Right renal cortex interstitium (tissue), 3 donors: ENCODE results near the gene CTBP1. TPM values are rescaled to one million over a fixed set of nuclear protein-coding genes. Genes with fewer than 3 reads are reported as not detected.
"Not testable (repeated sequence)": the region's sequence is repeated elsewhere in the genome, so short reads cannot be mapped to it uniquely, and the experiment has no call there.

Source experiments
- DNase-seq, 3 donors: peaks; one replicate each; pipeline ENCODE4 v3.0.0-alpha.2; 2013; ENCODE audit warnings: low read depth in 3 of 3, low spot score in 2 of 3
- polyA plus RNA-seq, 3 donors: library from polyadenylated mRNA; unstranded; fragments of 120-200 nt; gene quantifications; one replicate each; pipeline ENCODE4 v1.2.1, GENCODE V29; 2013; ENCODE audit not compliant: insufficient read length in 3 of 3

The CTBP1 gene
- polyA plus RNA-seq, 3 donors, result 98.0 to 118 (median 107) TPM

DNA sequence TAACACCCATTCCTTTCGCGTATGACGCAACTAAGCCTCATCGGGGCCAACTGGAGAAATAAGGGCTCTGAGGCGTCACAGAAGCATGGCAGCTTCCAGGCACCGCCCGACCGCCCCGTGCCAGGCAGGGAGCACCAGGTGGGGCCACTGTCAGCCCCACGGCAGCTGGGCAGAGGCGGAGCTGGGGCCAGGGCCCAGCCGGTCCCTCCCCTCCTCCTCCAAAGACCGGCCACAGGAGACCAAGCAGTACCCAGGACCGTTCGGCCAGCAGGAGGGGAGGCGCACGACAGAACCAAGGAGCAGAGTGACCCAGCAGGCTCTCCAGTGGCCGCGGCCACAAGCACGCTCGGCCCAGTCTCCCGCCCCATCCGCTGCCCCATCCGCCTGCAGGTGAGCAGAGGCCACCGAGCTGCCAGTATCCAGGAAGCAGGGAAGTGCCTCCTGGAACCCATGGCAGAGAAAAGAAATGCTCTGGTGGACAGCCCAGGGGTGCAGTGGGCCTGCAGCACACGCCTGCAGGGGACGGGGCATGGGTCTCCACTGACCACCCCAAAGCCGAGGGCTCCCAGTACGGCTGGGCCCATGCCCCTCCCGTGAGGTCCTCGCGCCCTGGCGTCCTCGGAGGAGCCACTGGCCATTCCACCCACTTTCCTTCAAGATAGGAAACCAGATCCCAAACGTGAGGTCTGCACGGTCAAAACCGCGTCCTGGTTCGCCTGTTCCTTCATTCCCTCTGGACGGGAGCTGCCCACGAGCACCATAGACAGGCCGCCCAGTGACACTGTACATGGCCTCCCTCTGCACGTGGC lies 9.6 kb downstream of the CTBP1 start:
- no peak for DNase-seq

DNA sequence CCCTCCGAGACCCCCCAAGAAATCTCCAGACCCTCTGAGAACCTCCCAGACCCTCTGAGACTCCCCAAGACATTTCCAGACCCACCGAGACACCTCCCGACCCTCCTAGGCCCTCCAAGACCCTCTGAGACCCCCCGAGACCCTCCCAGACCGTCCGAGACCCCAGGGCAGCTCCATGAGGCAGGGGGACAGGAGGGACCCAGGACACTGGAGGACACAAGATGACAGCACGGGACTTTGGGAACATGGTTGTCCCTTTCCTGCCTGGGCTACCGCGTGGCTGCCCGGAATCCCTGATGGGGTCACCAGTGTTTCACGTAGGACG lies 10.3 kb downstream of the CTBP1 start:
- no peak for DNase-seq

DNA sequence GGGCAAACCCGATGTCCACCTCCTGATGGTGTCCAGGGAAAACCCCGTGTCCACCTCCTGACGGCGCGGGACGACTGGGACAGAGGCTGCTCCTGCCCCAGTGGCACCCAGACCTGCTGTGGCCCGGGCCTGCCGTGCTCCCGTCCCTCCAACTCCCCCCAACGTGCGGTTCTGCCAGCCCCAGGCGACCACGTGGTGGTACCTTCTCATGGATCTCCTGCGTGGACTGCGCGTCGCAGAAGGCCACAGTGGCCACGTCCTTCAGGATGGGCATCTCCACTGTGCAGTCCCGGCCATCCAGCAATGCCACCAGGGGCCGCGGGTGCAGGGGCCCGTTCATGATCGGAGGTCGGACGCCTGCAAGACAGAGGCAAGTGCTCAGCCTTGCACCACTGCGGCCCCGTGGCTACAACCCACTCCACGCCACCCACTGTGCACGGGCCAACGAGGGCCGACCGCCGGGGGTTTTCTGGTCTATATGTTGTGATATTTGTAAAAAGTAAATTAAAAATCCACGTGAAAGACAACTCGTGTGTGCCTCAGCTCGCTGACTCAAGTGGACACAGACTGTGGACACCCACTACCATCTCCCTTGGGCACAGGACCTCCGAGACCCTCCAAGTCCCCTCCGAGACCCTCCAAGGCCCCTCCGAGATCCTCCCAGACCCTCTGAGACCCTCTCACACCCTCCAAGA lies 10.8 kb downstream of the CTBP1 start:
- no peak for DNase-seq

DNA sequence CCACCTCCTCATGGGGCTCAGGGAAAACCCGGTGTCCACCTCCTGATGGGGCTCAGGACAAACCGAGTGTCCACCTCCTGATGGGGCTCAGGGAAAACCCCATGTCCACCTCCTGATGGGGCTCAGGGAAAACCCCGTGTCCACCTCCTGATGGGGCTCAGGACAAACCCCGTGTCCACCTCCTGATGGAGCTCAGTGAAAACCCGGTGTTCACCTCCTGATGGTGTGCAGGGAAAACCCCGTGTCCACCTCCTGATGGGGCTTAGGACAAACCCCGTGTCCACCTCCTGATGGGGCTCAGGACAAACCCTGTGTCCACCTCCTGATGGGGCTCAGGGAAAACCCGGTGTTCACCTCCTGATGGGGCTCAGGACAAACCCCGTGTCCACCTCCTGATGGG lies 11.7 kb downstream of the CTBP1 start:
- not testable (repeated sequence) for DNase-seq

DNA sequence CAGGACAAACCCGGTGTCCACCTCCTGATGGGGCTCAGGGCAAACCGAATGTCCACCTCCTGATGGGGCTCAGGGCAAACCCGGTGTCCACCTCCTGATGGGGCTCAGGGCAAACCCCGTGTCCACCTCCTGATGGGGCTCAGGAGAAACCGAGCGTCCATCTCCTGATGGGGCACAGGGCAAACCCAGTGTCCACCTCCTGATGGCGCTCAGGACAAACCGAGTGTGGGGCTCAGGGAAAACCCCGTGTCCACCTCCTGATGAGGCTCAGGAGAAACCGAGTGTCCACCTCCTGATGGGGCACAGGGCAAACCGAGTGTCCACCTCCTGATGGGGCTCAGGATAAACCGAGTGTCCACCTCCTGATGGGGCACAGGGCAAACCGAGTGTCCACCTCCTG lies 12.1 kb downstream of the CTBP1 start:
- not testable (repeated sequence) for DNase-seq

DNA sequence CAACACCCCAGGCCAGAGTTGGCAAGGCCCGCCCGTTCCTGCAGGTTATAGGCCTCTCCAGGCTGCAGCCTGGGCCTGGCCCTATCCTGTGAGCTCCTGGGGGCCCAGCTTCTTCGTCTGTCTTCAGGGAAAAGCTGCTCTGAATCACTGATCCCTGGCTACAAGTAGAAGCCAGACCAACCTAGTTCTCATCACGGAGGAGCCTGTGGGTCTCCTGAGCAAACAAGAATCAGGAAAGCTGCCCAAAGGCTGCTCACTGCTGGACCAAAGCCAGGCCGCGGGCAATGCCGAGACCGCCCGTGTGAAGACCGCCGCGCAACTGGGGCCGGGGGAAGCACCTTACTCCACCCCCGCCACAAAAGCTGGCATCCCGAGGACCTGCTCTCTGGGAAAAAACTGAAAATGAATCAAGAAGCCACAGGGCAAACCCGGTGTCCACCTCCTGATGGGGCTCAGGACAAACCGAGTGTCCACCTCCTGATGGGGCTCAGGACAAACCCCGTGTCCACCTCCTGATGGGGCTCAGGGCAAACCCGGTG lies 12.8 kb downstream of the CTBP1 start:
- no peak for DNase-seq

DNA sequence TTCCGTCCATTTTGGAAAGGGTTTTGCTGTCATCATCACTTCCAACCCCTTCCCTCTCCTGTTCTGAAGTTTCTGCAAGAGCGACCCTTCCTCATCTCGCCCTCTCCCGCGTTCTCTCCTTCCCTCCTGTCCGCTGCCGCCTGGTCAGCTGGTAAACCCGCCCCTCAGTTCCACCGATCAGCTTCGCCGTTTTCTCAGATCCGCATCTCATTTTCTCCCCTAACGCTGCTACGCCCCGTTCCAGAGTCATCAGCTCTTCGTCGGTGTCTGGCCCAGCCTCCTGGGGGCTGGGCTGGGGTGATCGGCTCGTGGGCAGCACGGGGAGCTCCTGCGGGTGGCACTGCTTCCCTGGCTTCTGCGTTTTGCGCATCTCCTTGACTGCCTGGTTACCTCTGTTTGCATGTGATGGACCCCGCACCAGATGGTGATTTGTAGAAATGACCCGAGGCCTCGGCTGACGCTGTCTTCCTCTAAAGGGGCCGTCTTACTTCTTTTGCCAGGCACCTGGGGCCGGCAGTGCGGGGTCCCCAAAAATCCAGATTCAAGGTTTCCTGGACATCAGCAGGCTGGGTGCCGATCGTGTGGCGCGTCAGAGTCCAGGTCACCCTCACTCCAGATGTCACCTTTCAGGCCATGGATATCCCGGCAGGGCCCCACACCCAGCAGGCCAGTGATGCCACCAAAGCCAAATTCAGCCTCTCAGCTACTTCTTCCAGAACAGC lies 13.4 kb downstream of the CTBP1 start:
- no peak for DNase-seq

DNA sequence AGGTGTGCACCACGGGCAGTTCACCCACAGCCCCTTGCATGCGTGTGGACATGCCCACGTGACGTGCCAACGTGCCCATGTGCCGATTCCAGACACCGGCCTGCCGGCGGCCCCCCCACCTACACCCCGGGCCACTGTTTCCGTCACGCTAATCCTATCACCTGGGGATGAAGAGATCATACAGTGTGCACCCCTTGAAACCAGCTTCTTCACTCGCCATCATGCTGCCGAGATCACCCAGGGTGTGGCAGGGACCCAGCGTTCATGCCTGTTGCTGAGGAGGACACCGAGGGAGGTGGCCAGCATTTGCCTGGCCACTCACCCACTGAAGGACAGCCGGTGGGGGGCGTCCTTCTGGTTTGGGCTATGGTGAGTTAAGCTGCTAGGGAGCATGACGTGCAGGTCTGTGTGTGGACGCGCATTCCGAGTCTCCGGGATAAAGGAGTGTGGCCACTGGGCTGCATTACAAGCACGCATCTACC lies 14.1 kb downstream of the CTBP1 start:
- no peak for DNase-seq

DNA sequence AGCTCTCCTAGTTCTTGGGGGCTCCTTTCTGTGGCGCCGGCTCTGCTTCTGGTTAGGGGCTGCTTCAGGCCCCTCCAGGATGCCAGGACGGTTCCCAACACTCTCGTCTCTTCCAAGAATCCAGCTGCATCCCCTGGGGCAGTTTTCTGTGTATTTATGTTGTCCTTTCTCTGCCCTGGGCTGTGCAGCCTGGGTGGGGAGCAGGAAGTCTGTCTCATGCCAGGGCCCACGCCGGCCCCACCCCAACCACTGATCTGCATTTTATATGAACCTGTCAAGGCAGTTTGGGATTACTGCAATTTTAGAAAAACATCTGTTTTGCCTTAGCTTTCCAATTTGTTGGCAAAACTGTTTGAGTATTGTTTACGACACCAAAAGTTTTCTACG lies 14.6 kb downstream of the CTBP1 start:
- DNase-seq, result no peak

DNA sequence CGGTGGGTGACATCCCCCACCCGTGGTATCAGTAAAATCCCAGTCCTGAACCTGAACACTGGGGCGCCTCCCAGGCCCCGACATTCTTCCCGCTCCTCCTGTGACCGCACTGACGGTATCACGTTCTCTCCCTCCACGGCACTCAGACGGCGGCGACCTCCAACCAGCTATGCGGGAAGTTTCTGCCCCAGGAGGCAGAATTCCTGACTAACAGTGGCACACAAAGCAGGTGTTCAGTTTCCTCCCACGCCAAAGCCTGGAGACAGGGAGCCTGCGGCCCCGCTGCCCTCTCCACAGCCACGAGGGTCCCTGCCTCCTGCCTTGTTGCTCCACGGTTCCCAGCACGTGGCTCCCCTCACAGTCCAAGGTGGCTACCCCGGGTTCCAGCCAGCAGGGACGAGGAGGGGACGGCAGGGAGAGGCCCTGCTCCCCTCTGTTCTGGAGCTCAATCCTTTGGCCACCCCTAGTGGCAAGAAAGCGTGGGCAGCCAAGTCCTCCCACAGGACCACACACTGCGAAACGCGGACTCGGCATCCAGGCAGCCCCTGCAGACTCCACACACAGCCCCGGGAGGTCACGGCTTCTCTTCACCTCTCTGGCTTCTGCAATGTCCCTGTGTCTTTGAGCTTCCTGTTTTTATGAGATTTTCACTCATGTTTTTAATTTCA lies 15.2 kb downstream of the CTBP1 start:
- DNase-seq, result no peak

DNA sequence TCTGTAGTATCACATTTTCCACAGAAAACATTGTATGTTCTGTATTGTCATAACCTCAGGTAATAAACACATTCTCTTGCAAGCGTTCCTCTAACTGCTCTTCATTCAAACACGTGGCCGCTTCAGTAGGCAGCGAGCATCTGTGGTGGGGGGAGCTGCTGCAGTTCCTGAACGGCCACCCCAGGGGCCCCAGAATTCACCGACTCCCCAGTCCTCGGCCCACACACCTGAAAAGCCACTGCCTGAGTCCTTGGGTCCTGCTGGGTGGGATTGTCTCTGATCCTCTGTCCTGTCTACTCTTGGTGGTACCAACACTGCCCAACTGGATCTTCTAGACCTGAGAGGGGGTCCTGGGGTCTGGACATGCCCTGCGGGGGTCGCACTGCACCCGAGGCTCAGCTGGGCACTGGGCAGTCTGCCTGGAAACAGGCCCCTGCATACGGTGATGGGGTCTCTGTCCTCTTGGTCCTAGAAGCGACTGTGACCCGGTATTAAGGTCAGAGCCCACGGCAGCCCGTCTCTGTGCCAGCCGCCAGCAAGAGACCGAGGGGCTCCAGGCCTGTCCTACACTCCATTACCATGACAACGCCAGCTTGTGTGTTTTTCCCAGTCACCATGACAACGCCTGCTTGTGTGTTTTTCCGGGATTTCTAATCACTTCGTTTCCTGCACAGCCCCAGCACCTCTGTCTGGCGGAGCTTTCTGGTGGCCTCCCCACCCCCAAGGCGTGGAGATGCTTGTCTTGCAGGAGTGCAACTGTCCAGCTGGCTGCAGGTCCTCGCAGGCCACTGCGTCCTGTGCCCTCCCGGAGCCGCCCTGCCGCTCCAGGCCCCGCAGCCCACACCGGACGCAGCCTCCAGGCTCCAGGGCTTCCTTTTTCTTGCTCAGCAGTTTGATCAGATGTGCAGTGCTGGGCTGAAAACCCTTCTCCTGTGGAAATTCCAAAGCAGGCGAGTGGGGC lies 16.0 kb downstream of the CTBP1 start:
- DNase-seq, result peak in 2 of 3 donors; percentile 82 to 84

DNA sequence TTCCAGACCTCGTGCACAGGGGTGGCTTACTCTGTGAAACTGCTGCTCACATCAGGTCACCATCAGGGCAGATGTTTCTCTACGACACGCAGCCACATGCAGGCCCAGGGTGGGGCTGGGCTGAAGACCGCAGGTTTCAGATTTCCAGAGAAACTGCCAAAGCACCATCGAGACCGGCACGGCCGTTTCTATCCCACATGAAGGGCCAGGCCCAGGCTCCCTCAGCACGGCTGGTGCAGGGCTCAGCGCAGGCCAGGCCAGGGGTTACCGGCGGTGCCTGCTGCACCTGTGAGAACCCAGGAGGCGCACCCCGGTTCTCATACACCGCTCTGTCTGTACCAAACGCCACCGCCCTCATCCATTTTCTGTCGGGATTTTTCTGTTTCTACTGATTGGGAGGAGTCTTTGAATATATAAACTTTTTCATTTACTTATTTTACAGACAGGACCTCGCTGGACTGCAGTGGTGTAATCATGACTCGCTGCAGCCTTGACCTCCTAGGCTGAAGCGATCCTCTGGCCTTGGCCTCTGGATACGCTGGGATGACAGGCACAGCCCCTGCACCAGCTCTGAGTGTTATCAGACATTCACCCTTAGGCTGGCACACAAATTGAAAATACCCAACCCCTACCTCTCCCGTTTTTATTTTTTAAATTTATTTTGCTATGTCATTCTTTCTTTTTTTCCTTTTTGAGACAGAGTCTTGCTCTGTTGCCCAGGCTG lies 17.1 kb downstream of the CTBP1 start:
- DNase-seq, result no peak

DNA sequence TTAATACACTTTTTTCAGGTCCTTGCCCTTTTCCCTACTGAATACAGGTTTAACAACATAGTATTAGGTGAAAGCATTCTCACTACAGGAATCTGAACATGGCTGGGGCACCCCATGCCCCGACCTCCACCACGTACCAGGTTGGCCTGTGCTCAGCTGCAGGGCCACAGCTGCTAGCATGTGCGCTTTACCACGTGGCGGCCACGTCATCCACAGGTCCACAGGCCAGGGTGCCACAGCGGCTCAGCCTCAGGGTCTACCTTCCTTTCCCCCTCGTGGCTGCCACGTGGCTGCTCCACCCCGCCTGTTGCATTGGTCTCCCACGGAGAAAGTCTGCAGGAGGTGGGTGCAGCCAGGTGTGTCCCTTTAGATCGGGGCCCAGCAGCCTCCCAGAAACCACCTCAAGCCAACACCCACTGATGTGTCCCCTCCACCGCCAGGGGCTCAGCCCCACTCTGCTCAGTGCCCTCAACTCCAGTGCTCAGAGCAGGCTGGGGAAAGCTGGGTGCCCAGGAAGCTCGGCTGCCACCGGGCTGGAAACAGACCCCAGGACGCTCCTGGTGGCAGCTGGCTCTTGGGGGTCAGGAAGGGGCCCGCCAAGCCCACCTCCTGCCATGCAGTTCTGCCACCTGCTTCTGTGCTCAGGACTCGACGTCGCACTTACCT lies 17.8 kb downstream of the CTBP1 start:
- DNase-seq, result no peak

DNA sequence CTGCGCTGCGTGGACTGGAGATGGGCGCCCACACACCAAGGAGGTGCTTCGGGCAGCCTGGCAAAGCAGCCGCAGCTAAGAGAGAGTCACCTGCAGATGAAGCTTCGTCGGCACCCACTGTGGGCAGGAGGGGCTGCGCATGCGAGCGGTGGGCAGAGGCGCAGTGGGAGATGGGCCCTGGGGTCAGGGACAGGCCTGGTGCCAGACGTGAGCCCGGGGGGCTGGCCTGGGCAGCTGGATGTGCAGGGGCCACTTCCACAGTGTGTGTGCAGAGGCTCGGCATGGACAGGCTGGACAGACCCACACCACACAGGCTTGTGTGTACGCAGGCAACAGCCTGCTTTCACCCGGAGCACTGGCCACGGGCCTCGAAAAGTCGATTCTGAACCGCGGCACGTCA lies 18.6 kb downstream of the CTBP1 start:
- no peak for DNase-seq

DNA sequence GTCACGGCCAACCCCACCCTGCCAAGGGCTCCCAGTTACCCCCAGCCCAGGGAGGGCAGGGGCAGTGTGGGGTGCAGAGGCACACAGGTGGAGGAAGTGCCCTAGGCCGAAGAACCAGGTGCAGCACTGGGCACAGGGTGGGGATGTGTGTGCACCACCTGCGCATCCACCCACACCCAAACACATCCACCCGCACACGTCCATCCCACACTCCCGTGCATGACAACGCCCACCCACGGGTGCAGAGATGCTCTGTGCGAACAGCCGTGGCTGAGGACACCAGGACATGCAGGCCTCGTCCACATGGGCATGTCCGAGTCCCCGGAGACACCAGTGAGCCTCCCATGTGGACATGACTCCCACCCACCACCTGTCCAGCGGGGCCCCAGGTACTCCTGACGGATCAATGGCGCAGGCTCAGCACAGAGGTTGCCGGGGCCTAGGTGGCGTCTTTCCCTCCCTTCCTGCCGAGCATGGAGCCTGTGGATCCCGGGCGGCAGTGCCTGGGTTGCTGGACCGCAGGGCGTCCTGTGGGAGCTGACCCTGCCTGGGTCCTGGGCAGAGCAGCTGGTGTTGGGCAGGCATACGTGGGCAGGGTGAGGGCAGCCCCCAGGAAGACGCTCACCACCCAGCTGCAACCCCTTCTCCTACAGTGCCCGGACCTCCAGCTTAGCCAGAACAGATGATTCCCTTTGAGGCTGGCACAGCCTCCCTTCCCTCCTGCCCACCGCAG lies 19.6 kb downstream of the CTBP1 start:
- no peak for DNase-seq

DNA sequence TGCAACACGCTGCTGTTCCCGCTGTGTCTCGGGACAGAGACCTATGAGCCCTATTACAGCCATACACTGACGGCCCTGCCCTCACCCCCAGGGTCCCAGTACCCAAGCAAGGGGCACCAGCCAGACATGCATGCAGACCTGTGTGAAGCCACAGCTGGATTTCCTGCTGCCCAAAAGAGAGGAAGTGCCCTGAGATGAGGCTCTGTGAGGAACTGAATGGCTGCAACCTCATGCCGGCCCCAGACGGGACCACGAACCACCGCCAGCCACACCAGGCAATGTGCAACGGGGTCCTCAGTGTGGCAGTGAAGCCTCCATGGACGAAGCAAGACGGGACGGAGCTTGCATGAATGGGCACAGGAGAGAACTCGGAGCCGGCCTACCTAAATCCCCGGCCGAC lies 21.1 kb downstream of the CTBP1 start:
- no peak for DNase-seq

DNA sequence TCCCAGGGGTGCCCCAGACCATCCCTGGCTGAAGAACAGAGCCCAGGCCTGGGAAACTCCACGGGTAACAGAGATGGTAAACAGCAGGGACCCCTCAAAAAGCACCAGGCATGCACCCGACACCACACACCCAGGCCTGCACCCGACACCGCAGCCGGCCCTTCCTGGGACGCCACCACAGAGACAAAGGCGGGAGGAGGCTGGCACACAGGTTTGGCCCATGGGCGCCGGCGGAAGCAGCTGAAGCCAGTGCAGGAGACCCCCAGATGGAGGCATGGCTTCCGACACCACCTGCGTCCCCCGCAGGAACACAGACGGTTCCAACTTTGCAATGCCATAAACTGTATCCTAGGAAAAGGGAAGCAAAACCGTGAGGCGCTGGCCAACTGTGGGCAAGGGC lies 22.3 kb downstream of the CTBP1 start:
- no peak for DNase-seq

DNA sequence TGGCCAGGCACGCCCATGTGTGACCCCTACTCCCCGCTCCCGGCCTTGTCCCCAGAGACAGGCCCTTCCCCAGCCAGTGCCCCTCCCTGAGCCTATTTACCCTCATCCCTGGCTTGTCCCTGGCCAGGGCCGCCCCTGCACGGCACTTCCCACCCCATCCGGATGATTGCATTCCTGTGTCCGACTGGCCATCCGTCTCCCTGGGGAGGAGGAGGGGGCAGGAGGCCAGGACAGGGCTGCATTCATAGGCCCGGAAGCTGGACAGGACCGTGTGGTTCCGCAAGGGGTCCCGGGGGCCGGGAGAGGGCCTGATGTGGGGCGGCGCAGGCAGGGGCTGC lies 22.8 kb downstream of the CTBP1 start:
- no peak for DNase-seq
